Measurements from ENCODE around the gene FAM120B. TPM values are rescaled to one million over a fixed set of nuclear protein-coding genes. Genes with fewer than 3 reads are reported as not detected.
A peak's percentile ranks its signal among the peaks of the same experiment; 100 is the strongest.
"Not testable (repeated sequence)": the region's sequence is repeated elsewhere in the genome, so short reads cannot be mapped to it uniquely, and the experiment has no call there.

FAM120B gene
- total RNA-seq, 2 donors from 2014 or later: 25.1 to 28.1 TPM

GRCh38 chr6:170347091-170347490, 40.5 kb downstream of the FAM120B start:
- DNase-seq (no peak), ATAC-seq (no peak)
- H3K9me3 ChIP-seq (ENCODE audit: control insufficient read depth, low read length, poor library complexity, severe bottlenecking): peaks cover 7% of the 10 kb centered on the region
- H3K4me1 Mint-ChIP-seq: peaks cover 24% of the 10 kb centered on the region
- H3K4me3 Mint-ChIP-seq: no peak overlapping the region
- H3K36me3 Mint-ChIP-seq (ENCODE audit: low read depth): peaks cover 15% of the 10 kb centered on the region
- no peaks in the 10 kb centered on the region for H3K27me3 Mint-ChIP-seq
- no peak overlapping the region for H3K27ac Mint-ChIP-seq

GRCh38 chr6:170347975-170348374, 41.4 kb downstream of the FAM120B start:
- H3K27me3 Mint-ChIP-seq: no peaks in the 10 kb centered on the region
- H3K27ac Mint-ChIP-seq: no peak overlapping the region
- peaks cover 21% of the 10 kb centered on the region for H3K4me1 Mint-ChIP-seq
- DNase-seq: no peak
- no peak for ATAC-seq
- H3K36me3 Mint-ChIP-seq (ENCODE audit: low read depth): peaks cover 15% of the 10 kb centered on the region
- H3K4me3 Mint-ChIP-seq: no peak overlapping the region
- peaks cover 7% of the 10 kb centered on the region for H3K9me3 ChIP-seq (ENCODE audit: control insufficient read depth, low read length, poor library complexity, severe bottlenecking)

GRCh38 chr6:170351456-170351855, 44.9 kb downstream of the FAM120B start:
- not testable (repeated sequence) for H3K27ac Mint-ChIP-seq; H3K9me3 ChIP-seq (ENCODE audit: control insufficient read depth, low read length, poor library complexity, severe bottlenecking); H3K4me1 Mint-ChIP-seq; DNase-seq; ATAC-seq; H3K27me3 Mint-ChIP-seq; H3K36me3 Mint-ChIP-seq (ENCODE audit: low read depth); H3K4me3 Mint-ChIP-seq

GRCh38 chr6:170355190-170355589, 48.6 kb downstream of the FAM120B start:
- not testable (repeated sequence) for H3K36me3 Mint-ChIP-seq (ENCODE audit: low read depth); H3K4me3 Mint-ChIP-seq; H3K27me3 Mint-ChIP-seq; ATAC-seq; H3K9me3 ChIP-seq (ENCODE audit: control insufficient read depth, low read length, poor library complexity, severe bottlenecking); H3K4me1 Mint-ChIP-seq; DNase-seq; H3K27ac Mint-ChIP-seq

GRCh38 chr6:170355661-170356060, 49.1 kb downstream of the FAM120B start:
- Mint-ChIP-seq H3K36me3 (ENCODE audit: low read depth) (peaks cover 5% of the 10 kb centered on the region), H3K27ac (no peak overlapping the region), H3K4me1 (peaks cover 4% of the 10 kb centered on the region), H3K4me3 (no peak overlapping the region), H3K27me3 (no peaks in the 10 kb centered on the region)
- no peak for DNase-seq
- ATAC-seq: no peak
- peaks cover 4% of the 10 kb centered on the region for H3K9me3 ChIP-seq (ENCODE audit: control insufficient read depth, low read length, poor library complexity, severe bottlenecking)

GRCh38 chr6:170357812-170358211, 51.3 kb downstream of the FAM120B start:
- DNase-seq (no peak), ATAC-seq (no peak)
- Mint-ChIP-seq H3K27me3 (no peaks in the 10 kb centered on the region), H3K4me3 (no peak overlapping the region), H3K4me1 (peaks cover 6% of the 10 kb centered on the region), H3K36me3 (ENCODE audit: low read depth) (peaks cover 3% of the 10 kb centered on the region), H3K27ac (peak overlapping the region; percentile 27)
- no peaks in the 10 kb centered on the region for H3K9me3 ChIP-seq (ENCODE audit: control insufficient read depth, low read length, poor library complexity, severe bottlenecking)

GRCh38 chr6:170358496-170358895, 51.9 kb downstream of the FAM120B start:
- H3K36me3 Mint-ChIP-seq (ENCODE audit: low read depth): peaks cover 3% of the 10 kb centered on the region
- H3K27me3 Mint-ChIP-seq: no peaks in the 10 kb centered on the region
- H3K27ac Mint-ChIP-seq: no peak overlapping the region
- ATAC-seq (no peak), DNase-seq (no peak)
- H3K4me3 Mint-ChIP-seq: no peak overlapping the region
- no peaks in the 10 kb centered on the region for H3K9me3 ChIP-seq (ENCODE audit: control insufficient read depth, low read length, poor library complexity, severe bottlenecking)
- H3K4me1 Mint-ChIP-seq: peaks cover 7% of the 10 kb centered on the region

- H3K27me3 Mint-ChIP-seq: no peaks in the 10 kb centered on the region
- peaks cover 12% of the 10 kb centered on the region for H3K4me1 Mint-ChIP-seq
- H3K9me3 ChIP-seq (ENCODE audit: control insufficient read depth, low read length, poor library complexity, severe bottlenecking): no peaks in the 10 kb centered on the region
- ATAC-seq (no peak), DNase-seq (no peak)
- peaks cover 3% of the 10 kb centered on the region for H3K36me3 Mint-ChIP-seq (ENCODE audit: low read depth)
- H3K4me3 Mint-ChIP-seq: no peak overlapping the region
- H3K27ac Mint-ChIP-seq: no peak overlapping the region
These were observed 53.9 kb downstream of the FAM120B start for GRCh38 chr6:170360476-170360875.

- Mint-ChIP-seq H3K27ac (no peak overlapping the region), H3K4me1 (peaks cover 16% of the 10 kb centered on the region), H3K4me3 (no peak overlapping the region), H3K27me3 (no peaks in the 10 kb centered on the region), H3K36me3 (ENCODE audit: low read depth) (peaks cover 7% of the 10 kb centered on the region)
- no peaks in the 10 kb centered on the region for H3K9me3 ChIP-seq (ENCODE audit: control insufficient read depth, low read length, poor library complexity, severe bottlenecking)
- no peak for ATAC-seq
- no peak for DNase-seq
These were observed 54.8 kb downstream of the FAM120B start for GRCh38 chr6:170361335-170361734.

GRCh38 chr6:170362121-170362520, 55.6 kb downstream of the FAM120B start:
- ATAC-seq: no peak
- no peaks in the 10 kb centered on the region for H3K9me3 ChIP-seq (ENCODE audit: control insufficient read depth, low read length, poor library complexity, severe bottlenecking)
- peaks cover 19% of the 10 kb centered on the region for H3K4me1 Mint-ChIP-seq
- no peak overlapping the region for H3K4me3 Mint-ChIP-seq
- H3K27me3 Mint-ChIP-seq: no peaks in the 10 kb centered on the region
- H3K36me3 Mint-ChIP-seq (ENCODE audit: low read depth): peaks cover 7% of the 10 kb centered on the region
- DNase-seq: no peak
- no peak overlapping the region for H3K27ac Mint-ChIP-seq

GRCh38 chr6:170363255-170363654, 56.7 kb downstream of the FAM120B start:
- Mint-ChIP-seq H3K4me1 (peaks cover 16% of the 10 kb centered on the region), H3K36me3 (ENCODE audit: low read depth) (peaks cover 3% of the 10 kb centered on the region), H3K27me3 (no peaks in the 10 kb centered on the region), H3K27ac (no peak overlapping the region), H3K4me3 (no peak overlapping the region)
- DNase-seq: no peak
- ATAC-seq: no peak
- H3K9me3 ChIP-seq (ENCODE audit: control insufficient read depth, low read length, poor library complexity, severe bottlenecking): no peaks in the 10 kb centered on the region

GRCh38 chr6:170365121-170365520, 58.6 kb downstream of the FAM120B start:
- H3K36me3 Mint-ChIP-seq (ENCODE audit: low read depth): peaks cover 5% of the 10 kb centered on the region
- no peak overlapping the region for H3K4me3 Mint-ChIP-seq
- ATAC-seq: no peak
- no peaks in the 10 kb centered on the region for H3K9me3 ChIP-seq (ENCODE audit: control insufficient read depth, low read length, poor library complexity, severe bottlenecking)
- DNase-seq: no peak
- H3K27ac Mint-ChIP-seq: no peak overlapping the region
- no peaks in the 10 kb centered on the region for H3K27me3 Mint-ChIP-seq
- peaks cover 22% of the 10 kb centered on the region for H3K4me1 Mint-ChIP-seq

GRCh38 chr6:170365593-170365992, 59.0 kb downstream of the FAM120B start:
- no peaks in the 10 kb centered on the region for H3K9me3 ChIP-seq (ENCODE audit: control insufficient read depth, low read length, poor library complexity, severe bottlenecking)
- H3K27me3 Mint-ChIP-seq: no peaks in the 10 kb centered on the region
- H3K27ac Mint-ChIP-seq: no peak overlapping the region
- DNase-seq: no peak
- no peak for ATAC-seq
- peaks cover 25% of the 10 kb centered on the region for H3K4me1 Mint-ChIP-seq
- H3K4me3 Mint-ChIP-seq: no peak overlapping the region
- H3K36me3 Mint-ChIP-seq (ENCODE audit: low read depth): peaks cover 5% of the 10 kb centered on the region

GRCh38 chr6:170366248-170366960, 59.8 kb downstream of the FAM120B start:
- no peak overlapping the region for H3K4me3 Mint-ChIP-seq
- H3K9me3 ChIP-seq (ENCODE audit: control insufficient read depth, low read length, poor library complexity, severe bottlenecking): no peaks in the 10 kb centered on the region
- DNase-seq (no peak), ATAC-seq (no peak)
- H3K36me3 Mint-ChIP-seq (ENCODE audit: low read depth): peaks cover 5% of the 10 kb centered on the region
- H3K27me3 Mint-ChIP-seq: no peaks in the 10 kb centered on the region
- H3K4me1 Mint-ChIP-seq: peaks cover 27% of the 10 kb centered on the region
- H3K27ac Mint-ChIP-seq: no peak overlapping the region

Data from T-helper 17 cell (primary cell).